ENCODE data around the gene PLA2G6. TPM values are rescaled to one million over a fixed set of nuclear protein-coding genes. Genes with fewer than 3 reads are reported as not detected.

The PLA2G6 gene
- total RNA-seq, 6 experiments from 2014 or later: 8.1 to 32.9 (median 19.8) TPM

DNA sequence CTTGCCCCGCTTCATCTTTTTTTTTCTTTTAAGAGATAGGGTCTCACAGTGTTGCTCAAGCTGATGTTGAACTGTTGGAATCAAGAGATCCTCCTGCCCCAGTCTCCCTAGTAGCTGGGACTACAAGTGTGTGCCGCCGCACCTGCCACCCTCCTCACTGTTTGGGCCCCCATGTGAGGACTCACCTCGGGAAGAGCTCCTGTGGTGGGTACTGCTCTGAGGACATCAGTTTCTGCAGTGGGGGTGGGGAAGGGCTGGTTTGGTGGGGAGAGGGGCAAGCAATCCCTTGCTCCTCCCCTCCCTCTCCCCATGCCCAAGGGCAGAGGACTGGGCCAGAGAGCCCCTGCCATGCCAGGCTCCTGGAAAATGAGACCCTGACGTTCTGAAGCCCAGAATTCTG, 96.1 kb downstream of the PLA2G6 start:
- TF ChIP-seq, protein P1, sequence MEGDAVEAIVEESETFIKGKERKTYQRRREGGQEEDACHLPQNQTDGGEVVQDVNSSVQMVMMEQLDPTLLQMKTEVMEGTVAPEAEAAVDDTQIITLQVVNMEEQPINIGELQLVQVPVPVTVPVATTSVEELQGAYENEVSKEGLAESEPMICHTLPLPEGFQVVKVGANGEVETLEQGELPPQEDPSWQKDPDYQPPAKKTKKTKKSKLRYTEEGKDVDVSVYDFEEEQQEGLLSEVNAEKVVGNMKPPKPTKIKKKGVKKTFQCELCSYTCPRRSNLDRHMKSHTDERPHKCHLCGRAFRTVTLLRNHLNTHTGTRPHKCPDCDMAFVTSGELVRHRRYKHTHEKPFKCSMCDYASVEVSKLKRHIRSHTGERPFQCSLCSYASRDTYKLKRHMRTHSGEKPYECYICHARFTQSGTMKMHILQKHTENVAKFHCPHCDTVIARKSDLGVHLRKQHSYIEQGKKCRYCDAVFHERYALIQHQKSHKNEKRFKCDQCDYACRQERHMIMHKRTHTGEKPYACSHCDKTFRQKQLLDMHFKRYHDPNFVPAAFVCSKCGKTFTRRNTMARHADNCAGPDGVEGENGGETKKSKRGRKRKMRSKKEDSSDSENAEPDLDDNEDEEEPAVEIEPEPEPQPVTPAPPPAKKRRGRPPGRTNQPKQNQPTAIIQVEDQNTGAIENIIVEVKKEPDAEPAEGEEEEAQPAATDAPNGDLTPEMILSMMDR (IDR thresholded peaks at IDR 0.05): no peak
- no peak for TF ChIP-seq POLR2A (IDR thresholded peaks at IDR 0.05)
- H3K27me3 ChIP-seq: no peaks in the 10 kb centered on the region
- DNase-seq (peak in 1 of 3 donors; percentile 22), ATAC-seq (no peak)
- no peak overlapping the region for H3K27ac ChIP-seq
- intact Hi-C loops (cut with DNase I): no loop called here
- no peak overlapping the region for H3K4me3 ChIP-seq
- no peaks in the 10 kb centered on the region for H3K36me3 ChIP-seq
- peaks cover 0 to 5% (median 0%) of the 10 kb centered on the region in 4 donors for H3K4me1 ChIP-seq
- H3K9me3 ChIP-seq: no peaks in the 10 kb centered on the region
- WGBS (ENCODE audit: insufficient coverage, low coverage, low lambda C conversion rate, missing lambda C conversion rate): 62% methylated on average over 3 of the region's 5 CpGs

DNA sequence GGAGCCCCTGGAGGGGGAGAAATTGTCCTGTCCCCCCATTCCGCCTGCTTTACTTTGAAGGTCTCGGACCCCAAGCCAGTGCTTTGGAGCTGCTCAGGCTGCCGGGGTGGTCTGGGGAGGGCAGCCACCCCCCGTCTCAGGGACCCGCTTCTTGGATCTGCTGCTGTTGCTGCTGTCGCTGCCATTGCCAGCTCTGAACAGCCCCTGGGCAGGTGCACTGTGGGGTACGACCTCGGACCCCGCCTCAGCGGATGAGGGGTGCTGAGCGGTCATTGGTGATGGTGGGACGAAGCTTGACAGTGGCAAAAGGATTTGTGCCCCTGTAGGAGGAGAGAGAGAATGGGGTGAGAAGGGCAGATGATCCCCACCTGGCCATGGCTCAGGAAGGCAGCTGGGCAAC, 96.6 kb downstream of the PLA2G6 start:
- Histone ChIP-seq H3K27me3 (no peaks in the 10 kb centered on the region), H3K9me3 (no peaks in the 10 kb centered on the region), H3K4me3 (no peak overlapping the region), H3K4me1 (peaks cover 0 to 5% (median 0%) of the 10 kb centered on the region in 4 donors), H3K27ac (no peak overlapping the region), H3K36me3 (no peaks in the 10 kb centered on the region)
- TF ChIP-seq, protein P1 (IDR thresholded peaks at IDR 0.05): no peak
- no peak for TF ChIP-seq POLR2A (IDR thresholded peaks at IDR 0.05)
- intact Hi-C loops (cut with DNase I): no loop called here
- WGBS (ENCODE audit: insufficient coverage, low coverage, low lambda C conversion rate, missing lambda C conversion rate): 95% methylated on average over 7 of the region's 12 CpGs
- DNase-seq: peak in 2 of 3 donors; percentile 9 to 36
- ATAC-seq: no peak

DNA sequence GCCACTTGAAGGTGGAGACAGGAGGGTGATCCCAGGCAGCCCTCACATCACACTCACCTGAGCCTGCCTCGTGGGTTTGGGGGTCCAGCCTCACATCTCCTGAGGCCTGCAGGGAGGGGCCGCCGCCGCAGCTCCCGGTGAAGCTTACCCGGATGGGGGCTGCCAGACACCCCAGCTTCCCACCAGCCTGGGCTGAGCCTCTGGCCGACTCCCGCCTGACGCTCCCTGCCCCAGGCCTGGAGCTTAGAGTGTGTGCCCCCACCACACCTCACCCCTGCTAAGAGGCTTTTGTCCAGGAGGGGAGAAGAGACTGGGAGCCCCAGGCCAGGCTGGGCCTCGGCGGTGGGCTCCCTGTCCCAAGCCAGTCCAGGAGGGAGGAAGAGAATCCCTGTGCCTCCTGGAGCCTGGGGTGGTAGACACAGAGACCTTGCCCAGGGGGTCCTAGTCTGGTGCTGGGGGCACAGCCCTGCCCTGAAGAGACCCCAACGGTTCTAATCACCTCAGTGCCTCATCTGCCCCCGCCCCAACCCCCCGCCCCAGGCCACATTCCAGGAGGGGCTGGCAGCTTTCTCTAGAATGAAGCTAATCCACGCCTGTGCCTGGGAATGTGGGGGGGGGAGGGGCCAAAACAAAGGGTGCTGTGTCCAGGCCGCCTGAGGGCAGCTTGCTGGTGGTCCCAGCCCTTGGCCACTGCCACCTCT, 97.5 kb downstream of the PLA2G6 start, which contains the start of gene SLC16A8:
SLC16A8 (minus strand) TSS at position 254 of the 701 bp plus-strand sequence. CDS start 1,311 bp downstream, outside the sequence.
- TF ChIP-seq, protein P1 (IDR thresholded peaks at IDR 0.05): no peak
- TF ChIP-seq POLR2A (IDR thresholded peaks at IDR 0.05): no peak
- no CpG with 5 or more reads among the region's 16 CpGs for WGBS (ENCODE audit: insufficient coverage, low coverage, low lambda C conversion rate, missing lambda C conversion rate)

DNA sequence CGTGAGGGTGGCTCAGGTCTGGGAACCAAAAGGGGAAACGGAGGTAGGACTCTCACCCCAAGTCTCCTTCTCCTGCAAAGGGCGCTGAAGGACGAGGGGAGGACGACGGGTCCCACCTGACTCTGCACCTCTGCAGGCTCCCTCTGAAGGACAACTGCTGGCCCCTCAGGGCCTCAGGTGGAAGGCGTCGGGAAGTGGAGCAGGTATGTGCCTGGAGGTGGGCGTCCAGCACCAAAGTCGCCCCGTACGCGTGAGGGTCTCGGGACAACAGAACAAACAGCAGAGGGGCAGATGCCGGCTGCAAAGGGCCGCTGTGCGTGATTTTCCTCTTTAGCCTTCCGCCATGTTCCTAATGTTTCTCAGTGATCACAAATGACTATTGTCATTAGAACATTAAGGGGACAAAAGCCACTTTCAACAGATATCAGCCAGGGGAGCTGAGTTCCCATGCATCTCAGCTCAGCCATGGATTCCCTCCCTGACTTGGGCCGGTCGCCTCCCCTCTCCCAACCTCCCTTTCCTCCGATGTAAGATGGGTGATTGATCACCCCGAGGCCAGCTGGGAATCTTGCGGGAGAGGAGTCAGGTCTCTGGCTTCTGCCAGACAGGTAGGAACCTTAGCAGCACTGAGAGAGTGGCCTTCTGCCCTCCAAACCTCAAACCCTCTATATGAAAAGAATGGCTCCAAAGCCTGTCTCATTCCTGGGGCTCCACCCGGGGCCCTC, 98.5 kb downstream of the PLA2G6 start:
- Histone ChIP-seq H3K27me3 (no peaks in the 10 kb centered on the region), H3K9me3 (no peaks in the 10 kb centered on the region), H3K36me3 (no peaks in the 10 kb centered on the region), H3K27ac (no peak overlapping the region), H3K4me1 (peaks cover 0 to 5% (median 0%) of the 10 kb centered on the region in 4 donors), H3K4me3 (no peak overlapping the region)
- ATAC-seq: no peak
- TF ChIP-seq, protein P1 (IDR thresholded peaks at IDR 0.05): no peak
- TF ChIP-seq POLR2A (IDR thresholded peaks at IDR 0.05): no peak
- intact Hi-C loops (cut with DNase I): no loop called here
- DNase-seq: peak in 1 of 3 donors; percentile 37
- 62% methylated on average over 13 of the region's 24 CpGs for WGBS (ENCODE audit: insufficient coverage, low coverage, low lambda C conversion rate, missing lambda C conversion rate)

More for the DNA sequence above, 97.5 kb downstream of the PLA2G6 start, which contains the start of gene SLC16A8:
- H3K9me3 ChIP-seq: no peaks in the 10 kb centered on the region
- H3K27me3 ChIP-seq: no peaks in the 10 kb centered on the region
- H3K4me1 ChIP-seq: peaks cover 0 to 5% (median 0%) of the 10 kb centered on the region in 4 donors
- intact Hi-C loops (cut with DNase I): no loop called here
- H3K36me3 ChIP-seq: no peaks in the 10 kb centered on the region
- H3K4me3 ChIP-seq: no peak within 1 kb of the TSS
- DNase-seq (peak in 2 of 3 donors; percentile 13 to 46), ATAC-seq (no peak)
- H3K27ac ChIP-seq: no peak within 1 kb of the TSS
